Motor neuron (in vitro differentiated cells): ENCODE data around the gene RPUSD3. TPM values are rescaled to one million over a fixed set of nuclear protein-coding genes. Genes with fewer than 3 reads are reported as not detected.

ENCODE experiments used
- ATAC-seq, 8 experiments: fragments of 200-7000 bp; cut with Tn5 transposase; replicated peaks in 6 of 8; 2 replicates each; pipeline ENCODE4 v1.8.0; 2021; ENCODE audit warnings: mild to moderate bottlenecking in 8 of 8, moderate library complexity in 8 of 8
- H3K27ac ChIP-seq, 2 donors: fragments of 250-450 bp; sonication (Bioruptor Pico); 2 replicates each; pipeline ENCODE4 v1.9.0; 2021; ENCODE audit warnings: antibody characterized with exemption in 2 of 2, mild to moderate bottlenecking in 2 of 2, moderate library complexity in 1 of 2
- H3K4me1 ChIP-seq, 2 donors: fragments of 250-450 bp; sonication (Bioruptor Pico); replicated peaks in 1 of 2; 2 replicates each; pipeline ENCODE4 v1.6.1; 2021; ENCODE audit warnings: antibody characterized with exemption in 2 of 2, mild to moderate bottlenecking in 2 of 2, moderate library complexity in 1 of 2
- H3K4me3 ChIP-seq, 5 donors: fragments of 250-450 bp; sonication (Bioruptor Pico); 2 replicates each; pipeline ENCODE4 v1.9.0; 2021; ENCODE audit warnings: antibody characterized with exemption in 5 of 5, mild to moderate bottlenecking in 5 of 5, moderate library complexity in 4 of 5
- WGBS, 10 experiments: fragments of 450-650 bp; shearing (Covaris generic); methylation state at CpG; one replicate each; pipeline ENCODE4 v1.0.0; 2022; 5-methylcytosine and 5-hydroxymethylcytosine counted together
- in situ Hi-C, 9 experiments: fragments of 400-800 bp; cut with MboI; loops; one replicate each; pipeline ENCODE4 v1.15.0; 2021; ENCODE audit warnings: low sequenced_read_pairs in 9 of 9, low pct_unique_long_range_greater_than_20kb in 2 of 9; ENCODE audit not compliant: unreplicated experiment in 9 of 9
- total RNA-seq, 8 experiments: library from RNA; unstranded; fragments of 300-600 nt; gene quantifications; 2 replicates each; pipeline versions ENCODE4 v1.2.3 to v1.2.4, GENCODE V29; 2022

RPUSD3 gene
- total RNA-seq, result 10 to 100 TPM; 23.5 to 44.9 (median 29.5) TPM

GRCh38 chr3:9843715-9844438 lies at the start of gene RPUSD3:
Gene RPUSD3, minus strand, starts transcription at chr3:9844008. Its CDS starts 18 bp downstream, at chr3:9843990.
- in situ Hi-C loops, result no loop called here
- Histone ChIP-seq H3K4me1 (peaks cover 10 to 12% of the 10 kb centered on the region in 2 donors), H3K27ac (peak within 1 kb of the TSS; percentile 24 to 62), H3K4me3 (peak within 1 kb of the TSS; percentile 66 to 94 (median 72))
- whole genome bisulfite sequencing, 10 experiments, result 0 to 20% (median 5%) methylated on average over 2 to 17 of the region's 42 CpGs; no CpG with 5 or more reads in 1 of the 10 experiments
- ATAC-seq, result peak; percentile 95 to 99 (median 99)

- peak overlapping the region; percentile 85 to 99 (median 88) for H3K4me3 ChIP-seq
- H3K27ac ChIP-seq, result peak overlapping the region; percentile 83 to 88
- in situ Hi-C loops, result no loop called here
- ATAC-seq, result no peak
- H3K4me1 ChIP-seq, result peaks cover 7 to 8% of the 10 kb centered on the region in 2 donors
- 4 to 40% (median 11%) methylated on average over 1 to 12 of the region's 12 CpGs; no CpG with 5 or more reads in 1 of the 10 experiments for WGBS, 10 experiments
Observed at GRCh38 chr3:9891072-9891622, 47.3 kb upstream of the RPUSD3 start.

- in situ Hi-C loops, result no loop called here
- 0% methylated on average over 1 to 4 of the region's 62 CpGs; no CpG with 5 or more reads in 8 of the 10 experiments for WGBS, 10 experiments
- Histone ChIP-seq H3K4me1 (peaks cover 7 to 8% of the 10 kb centered on the region in 2 donors), H3K27ac (peak within 1 kb of the TSS; percentile 83 to 88), H3K4me3 (peak within 1 kb of the TSS; percentile 85 to 99 (median 88))
- peak; percentile 86 to 97 (median 95) for ATAC-seq
Observed at GRCh38 chr3:9890249-9891071, 46.7 kb upstream of the RPUSD3 start, which contains the start of gene JAGN1. Gene JAGN1, plus strand, starts transcription at chr3:9890610. Its CDS starts 113 bp downstream, at chr3:9890723.

GRCh38 chr3:9889405-9889804 lies 45.6 kb upstream of the RPUSD3 start:
- WGBS, 10 experiments, result 19 to 81% (median 70%) methylated on average over 2 to 5 of the region's 5 CpGs
- no peak overlapping the region for H3K4me3 ChIP-seq
- H3K4me1 ChIP-seq, result peaks cover 7 to 8% of the 10 kb centered on the region in 2 donors
- in situ Hi-C loops, result no loop called here
- no peak for ATAC-seq
- H3K27ac ChIP-seq, result no peak overlapping the region

- WGBS, 10 experiments, result 54 to 100% (median 83%) methylated on average over 1 to 3 of the region's 3 CpGs; no CpG with 5 or more reads in 3 of the 10 experiments
- peaks cover 7 to 8% of the 10 kb centered on the region in 2 donors for H3K4me1 ChIP-seq
- no peak overlapping the region for H3K27ac ChIP-seq
- no peak overlapping the region for H3K4me3 ChIP-seq
- no peak for ATAC-seq
- in situ Hi-C loops, result no loop called here
Observed at GRCh38 chr3:9888540-9888939, 44.7 kb upstream of the RPUSD3 start.

GRCh38 chr3:9887480-9887879 lies 43.7 kb upstream of the RPUSD3 start:
- in situ Hi-C loops, result no loop called here
- no peak overlapping the region for H3K27ac ChIP-seq
- H3K4me3 ChIP-seq, result no peak overlapping the region
- peaks cover 7 to 8% of the 10 kb centered on the region in 2 donors for H3K4me1 ChIP-seq
- no peak for ATAC-seq
- 46 to 95% (median 73%) methylated on average over 1 to 5 of the region's 5 CpGs; no CpG with 5 or more reads in 1 of the 10 experiments for WGBS, 10 experiments

GRCh38 chr3:9886328-9886727 lies 42.5 kb upstream of the RPUSD3 start:
- Histone ChIP-seq H3K4me3 (no peak overlapping the region), H3K27ac (no peak overlapping the region), H3K4me1 (peaks cover 3% of the 10 kb centered on the region in 2 donors)
- no peak for ATAC-seq
- in situ Hi-C loops, result no loop called here

- ATAC-seq, result peak in 3 of 8 experiments; percentile 74 to 94 (median 92)
- H3K27ac ChIP-seq, result no peak overlapping the region
- WGBS, 10 experiments, result 5 to 95% (median 81%) methylated on average over 2 to 11 of the region's 11 CpGs; no CpG with 5 or more reads in 1 of the 10 experiments
- in situ Hi-C loops, result no loop called here
- H3K4me3 ChIP-seq, result no peak overlapping the region
- no peaks in the 10 kb centered on the region for H3K4me1 ChIP-seq
Observed at GRCh38 chr3:9884555-9885165, 40.9 kb upstream of the RPUSD3 start.

GRCh38 chr3:9883706-9884554 lies 40.1 kb upstream of the RPUSD3 start:
- in situ Hi-C loops, result no loop called here
- Histone ChIP-seq H3K4me1 (no peaks in the 10 kb centered on the region), H3K4me3 (no peak overlapping the region), H3K27ac (no peak overlapping the region)
- peak in 3 of 8 experiments; percentile 71 to 76 (median 72) for ATAC-seq
- WGBS, 10 experiments, result 21 to 89% (median 62%) methylated on average over 1 to 7 of the region's 7 CpGs

GRCh38 chr3:9881441-9881840 lies 37.6 kb upstream of the RPUSD3 start:
- Histone ChIP-seq H3K4me1 (no peaks in the 10 kb centered on the region), H3K27ac (no peak overlapping the region), H3K4me3 (no peak overlapping the region)
- no peak for ATAC-seq
- in situ Hi-C loops, result no loop called here
- 100% methylated on average over 1 of the region's 1 CpG; no CpG with 5 or more reads in 6 of the 10 experiments for WGBS, 10 experiments

GRCh38 chr3:9879830-9880549 lies 36.2 kb upstream of the RPUSD3 start, which contains the start of gene CIDEC:
Gene CIDEC, minus strand, starts transcription at chr3:9880253. Its CDS starts 1,767 bp downstream, at chr3:9878486.
- H3K4me3 ChIP-seq, result no peak within 1 kb of the TSS
- in situ Hi-C loops, result no loop called here
- ATAC-seq, result no peak
- WGBS, 10 experiments, result 33 to 100% (median 100%) methylated on average over 1 to 4 of the region's 7 CpGs; no CpG with 5 or more reads in 3 of the 10 experiments
- no peak within 1 kb of the TSS for H3K27ac ChIP-seq
- H3K4me1 ChIP-seq, result no peaks in the 10 kb centered on the region
